OCI-LY7 (cell line): ENCODE measurements around the gene BBX. TPM values are rescaled to one million over a fixed set of nuclear protein-coding genes. Genes with fewer than 3 reads are reported as not detected.

Experiments used
- BruUV-seq: library from RNA; stranded (reverse); fragments of 400-500 nt; replicated peaks from 2 replicates; lab custom pipeline; 2021; lab: Mats Ljungman, UMichigan
- CTCF ChIA-PET: fragments of 300-600 bp; sonication (Branson Sonifier 250); formaldehyde crosslinking; loops from one replicate; lab custom pipeline; 2022; ENCODE audit warnings: antibody characterized with exemption; ENCODE audit not compliant: unreplicated experiment; lab: Charles Lee
- POLR2A ChIA-PET: fragments of 300-600 bp; sonication (Branson Sonifier 250); formaldehyde crosslinking; loops from one replicate; lab custom pipeline; 2022; ENCODE audit warnings: antibody characterized with exemption; lab: Charles Lee
- DNase-seq: peaks from one replicate; pipeline ENCODE4 v3.0.0-alpha.2; 2015; ENCODE audit warnings: low spot score
- H2AFZ ChIP-seq: fragments of 200-600 bp; sonication (generic), shearing (Covaris generic); 2 replicates; pipeline ENCODE4 v1.6.1; 2014; ENCODE audit warnings: mild to moderate bottlenecking, antibody characterized with exemption, low read length, moderate library complexity
- H3K27ac ChIP-seq: fragments of 200-600 bp; sonication (generic); 2 replicates; pipeline ENCODE4 v1.5.1; 2014; ENCODE audit warnings: mixed run types, low read depth, mild to moderate bottlenecking, moderate library complexity, low read length, inconsistent platforms; ENCODE audit not compliant: poor library complexity, severe bottlenecking
- H3K36me3 ChIP-seq: fragments of 200-600 bp; sonication (generic); 2 replicates; pipeline ENCODE4 v1.6.1; 2014; ENCODE audit warnings: mild to moderate bottlenecking, antibody characterized with exemption, low read length, moderate library complexity, mixed read lengths; ENCODE audit not compliant: insufficient read depth
- H3K4me1 ChIP-seq: fragments of 200-600 bp; sonication (generic); 2 replicates; pipeline ENCODE4 v1.5.1; 2014; ENCODE audit warnings: mild to moderate bottlenecking, low read length; ENCODE audit not compliant: insufficient read depth, poor library complexity, severe bottlenecking
- H3K4me2 ChIP-seq: fragments of 200-600 bp; sonication (generic); 2 replicates; pipeline ENCODE4 v1.6.1; 2014; ENCODE audit warnings: mild to moderate bottlenecking, low read length
- H3K4me3 ChIP-seq: fragments of 200-600 bp; sonication (generic); 2 replicates; pipeline ENCODE4 v1.5.1; 2014; ENCODE audit warnings: mild to moderate bottlenecking, low read depth, low read length; ENCODE audit not compliant: poor library complexity, severe bottlenecking
- H3K79me2 ChIP-seq: fragments of 200-600 bp; sonication (generic); 2 replicates; pipeline ENCODE4 v1.6.1; 2016; ENCODE audit warnings: low read depth, mild to moderate bottlenecking, low read length, moderate library complexity, mixed read lengths; ENCODE audit not compliant: insufficient read depth
- H3K9me2 ChIP-seq: fragments of 200-600 bp; sonication (generic); 2 replicates; pipeline ENCODE4 v1.6.1; 2016; ENCODE audit warnings: mild to moderate bottlenecking, low read length, mixed read lengths; ENCODE audit not compliant: insufficient read depth
- H3K9me3 ChIP-seq: fragments of 200-600 bp; sonication (generic); 2 replicates; pipeline ENCODE4 v1.6.1; 2014; ENCODE audit warnings: mild to moderate bottlenecking, mixed run types, low read length, mixed read lengths
- H4K20me1 ChIP-seq: fragments of 200-600 bp; sonication (generic); 2 replicates; pipeline ENCODE4 v1.6.1; 2014; ENCODE audit warnings: mild to moderate bottlenecking, antibody characterized with exemption, low read length, moderate library complexity, mixed read lengths; ENCODE audit not compliant: insufficient read depth
- CTCF ChIP-seq: fragments of 200-600 bp; sonication (generic); conservative IDR thresholded peaks from 2 replicates; pipeline ENCODE4 v1.5.1; 2014; ENCODE audit warnings: mild to moderate bottlenecking, antibody characterized with exemption, low read length, moderate library complexity, mixed read lengths
- EZH2phosphoT487 ChIP-seq: fragments of 200-600 bp; sonication (generic); IDR thresholded peaks from 2 replicates; pipeline ENCODE4 v1.6.1; 2018; ENCODE audit warnings: low read depth, borderline replicate concordance, mild to moderate bottlenecking, mixed run types, antibody characterized with exemption, low read length, moderate library complexity, mixed read lengths
- intact Hi-C: fragments of 100-400 bp; cut with micrococcal nuclease; formaldehyde crosslinking; loops from one replicate; pipeline ENCODE4 v1.10.0; 2022; ENCODE audit not compliant: unreplicated experiment
- total RNA-seq, 2 experiments: library from RNA; depleted of rRNA in 1 of 2; stranded (reverse); fragments of >200 nt in 1 of 2; shearing (Covaris generic) in 1 of 2; gene quantifications; 2 replicates each; pipeline ENCODE4 v1.2.3, GENCODE V29; 2014 to 2022

Gene BBX
- total RNA-seq, 2 experiments from 2014 or later: 27.0 to 49.8 TPM

GRCh38 chr3:107508331-107508730 lies 14.4 kb upstream of the BBX start:
- BruUV-seq: no TSS peak

GRCh38 chr3:107512108-107512507 lies 10.7 kb upstream of the BBX start:
- ChIA-PET CTCF (no interaction called here), POLR2A (interaction anchor here (0.7 to 1.8 kb wide), 6 partner anchors 10 to 250 kb away, joined by 3 to 5 read pairs (median 4); partner anchors contain the start of gene BBX)
- no peaks in the 10 kb centered on the region for H3K9me3 ChIP-seq
- BruUV-seq: no TSS peak
- DNase-seq: no peak
- no peaks in the 10 kb centered on the region for H3K36me3 ChIP-seq
- H4K20me1 ChIP-seq: no peaks in the 10 kb centered on the region
- no peaks in the 10 kb centered on the region for H3K4me1 ChIP-seq
- H3K79me2 ChIP-seq: no peaks in the 10 kb centered on the region
- H3K4me2 ChIP-seq: no peak overlapping the region
- no peak for TF ChIP-seq EZH2phosphoT487
- TF ChIP-seq CTCF: no peak
- H3K27ac ChIP-seq: no peak overlapping the region
- H3K9me2 ChIP-seq: no peaks in the 10 kb centered on the region
- intact Hi-C loops: no loop called here
- no peak overlapping the region for H3K4me3 ChIP-seq
- no peak overlapping the region for H2AFZ ChIP-seq

More at GRCh38 chr3:107508331-107508730, 14.4 kb upstream of the BBX start:
- intact Hi-C loops: no loop called here
- ChIA-PET CTCF (no interaction called here), POLR2A (no interaction called here)
- no peak overlapping the region for H3K4me3 ChIP-seq
- H3K4me1 ChIP-seq: no peaks in the 10 kb centered on the region
- no peak overlapping the region for H3K4me2 ChIP-seq
- H3K9me3 ChIP-seq: no peaks in the 10 kb centered on the region
- H4K20me1 ChIP-seq: no peaks in the 10 kb centered on the region
- no peaks in the 10 kb centered on the region for H3K9me2 ChIP-seq
- no peak overlapping the region for H2AFZ ChIP-seq
- no peak overlapping the region for H3K27ac ChIP-seq
- H3K79me2 ChIP-seq: no peaks in the 10 kb centered on the region
- TF ChIP-seq EZH2phosphoT487: no peak
- TF ChIP-seq CTCF: no peak
- no peaks in the 10 kb centered on the region for H3K36me3 ChIP-seq
- DNase-seq: no peak

- ChIA-PET POLR2A (interaction anchor here (0.6 to 0.9 kb wide), 2 partner anchors 41 to 128 kb away, joined by 3 read pairs; no protein-coding TSS in a partner anchor), CTCF (no interaction called here)
- intact Hi-C loops: no loop called here
- no peaks in the 10 kb centered on the region for H3K79me2 ChIP-seq
- H3K36me3 ChIP-seq: no peaks in the 10 kb centered on the region
- no peak overlapping the region for H3K27ac ChIP-seq
- H3K4me2 ChIP-seq: no peak overlapping the region
- no peaks in the 10 kb centered on the region for H4K20me1 ChIP-seq
- H3K9me3 ChIP-seq: no peaks in the 10 kb centered on the region
- no peak for DNase-seq
- H3K9me2 ChIP-seq: no peaks in the 10 kb centered on the region
- no peak overlapping the region for H3K4me3 ChIP-seq
- H3K4me1 ChIP-seq: no peaks in the 10 kb centered on the region
- no peak overlapping the region for H2AFZ ChIP-seq
- BruUV-seq: no TSS peak
- TF ChIP-seq EZH2phosphoT487 (no peak), CTCF (0 out of 2 replicates have a peak, but pooled peaks have one; percentile 22)
Measured at GRCh38 chr3:107514453-107514852, 8.3 kb upstream of the BBX start.
